GM18867 (cell line): ENCODE measurements around the gene HCK.
"Not testable (repeated sequence)": the region's sequence is repeated elsewhere in the genome, so short reads cannot be mapped to it uniquely, and the experiment has no call there.

Experiments used
- ATAC-seq: cut with Tn5 transposase; IDR thresholded peaks from one replicate; pipeline ENCODE4 v1.9.1; 2021; ENCODE audit warnings: mild to moderate bottlenecking, moderate library complexity; ENCODE audit not compliant: unreplicated experiment

HCK gene

DNA sequence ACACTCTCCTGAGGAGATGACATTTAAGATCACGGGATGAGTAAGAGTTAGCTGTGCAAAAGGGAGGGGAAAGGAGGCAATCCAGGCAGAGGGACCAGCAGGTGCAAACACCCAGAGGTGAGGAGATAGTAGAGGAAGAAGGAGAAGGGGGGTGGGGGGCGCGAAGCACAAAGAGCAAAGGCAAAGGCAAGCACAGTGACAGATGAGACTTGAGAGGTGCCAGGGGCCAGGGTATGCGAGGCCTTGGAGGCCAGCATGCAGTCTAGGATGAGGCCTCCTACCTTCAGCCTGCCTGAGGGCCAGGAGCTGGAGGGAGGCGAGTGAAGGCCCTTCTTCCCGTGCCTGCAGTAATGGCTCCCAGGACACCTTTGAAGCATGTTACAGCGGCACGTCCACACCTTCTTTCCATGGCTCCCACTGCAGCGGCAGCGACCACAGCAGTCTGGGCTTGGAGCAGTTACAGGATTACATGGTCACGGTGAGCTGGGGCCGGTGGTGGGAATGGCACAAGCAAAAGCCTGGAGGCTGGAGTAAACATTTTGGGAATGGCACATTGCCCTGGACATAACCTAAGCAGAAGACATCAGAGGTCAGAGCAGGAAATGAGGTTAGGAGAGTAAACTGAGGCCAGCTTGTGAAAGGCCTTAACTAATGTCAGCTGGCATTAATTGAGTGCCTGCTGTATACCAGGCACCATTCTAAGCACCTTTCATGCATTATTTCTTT, 23.2 kb upstream of the HCK start:
- no peak for ATAC-seq

DNA sequence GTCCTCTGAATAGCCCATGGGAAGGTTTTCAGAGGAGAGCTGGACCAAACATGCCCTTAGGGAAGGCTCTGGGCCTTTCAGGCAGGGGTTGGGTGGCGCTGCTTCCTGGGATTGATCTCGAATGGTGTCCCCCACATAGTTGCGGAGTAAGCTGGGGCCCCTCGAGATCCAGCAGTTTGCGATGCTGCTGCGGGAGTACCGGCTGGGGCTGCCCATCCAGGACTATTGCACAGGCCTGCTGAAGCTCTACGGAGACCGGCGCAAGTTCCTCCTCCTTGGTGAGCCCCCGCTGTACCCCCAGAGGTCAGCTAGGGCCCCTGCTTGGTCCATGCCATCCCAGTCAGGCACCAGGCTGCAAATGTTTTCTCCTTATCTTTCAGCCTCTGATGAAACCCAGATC, 22.5 kb upstream of the HCK start:
- ATAC-seq: no peak

DNA sequence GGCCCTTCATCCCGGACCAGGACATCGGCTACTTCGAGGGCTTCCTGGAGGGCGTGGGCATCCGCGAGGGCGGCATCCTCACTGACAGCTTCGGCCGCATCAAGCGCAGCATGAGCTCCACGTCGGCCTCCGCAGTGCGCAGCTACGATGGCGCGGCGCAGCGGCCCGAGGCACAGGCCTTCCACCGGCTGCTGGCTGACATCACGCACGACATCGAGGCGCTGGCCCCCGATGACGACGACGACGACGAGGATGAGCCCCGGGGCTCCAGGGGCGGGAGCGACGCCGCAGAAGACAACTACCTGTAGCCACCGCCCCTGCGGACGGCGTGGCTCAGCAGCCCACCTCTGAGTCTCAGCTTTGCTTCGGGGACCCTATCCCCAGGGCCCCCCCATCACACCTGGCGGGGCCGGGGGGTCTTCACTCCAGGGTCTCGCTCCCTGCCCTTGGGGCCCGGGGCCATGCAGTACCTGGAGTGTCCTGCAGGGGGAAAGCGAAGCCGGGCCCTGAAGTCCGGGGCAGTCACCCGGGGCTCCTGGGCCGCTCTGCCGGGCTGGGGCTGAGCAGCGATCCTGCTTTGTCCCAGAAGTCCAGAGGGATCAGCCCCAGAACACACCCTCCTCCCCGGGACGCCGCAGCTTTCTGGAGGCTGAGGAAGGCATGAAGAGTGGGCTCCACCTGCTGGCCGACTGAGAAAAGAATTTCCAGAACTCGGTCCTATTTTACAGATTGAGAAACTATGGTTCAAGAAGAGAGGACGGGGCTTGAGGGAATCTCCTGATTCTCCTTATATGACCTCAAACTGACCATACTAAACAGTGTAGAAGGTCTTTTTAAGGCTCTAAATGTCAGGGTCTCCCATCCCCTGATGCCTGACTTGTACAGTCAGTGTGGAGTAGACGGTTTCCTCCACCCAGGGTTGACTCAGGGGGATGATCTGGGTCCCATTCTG, 20.8 kb upstream of the HCK start:
- no peak for ATAC-seq

DNA sequence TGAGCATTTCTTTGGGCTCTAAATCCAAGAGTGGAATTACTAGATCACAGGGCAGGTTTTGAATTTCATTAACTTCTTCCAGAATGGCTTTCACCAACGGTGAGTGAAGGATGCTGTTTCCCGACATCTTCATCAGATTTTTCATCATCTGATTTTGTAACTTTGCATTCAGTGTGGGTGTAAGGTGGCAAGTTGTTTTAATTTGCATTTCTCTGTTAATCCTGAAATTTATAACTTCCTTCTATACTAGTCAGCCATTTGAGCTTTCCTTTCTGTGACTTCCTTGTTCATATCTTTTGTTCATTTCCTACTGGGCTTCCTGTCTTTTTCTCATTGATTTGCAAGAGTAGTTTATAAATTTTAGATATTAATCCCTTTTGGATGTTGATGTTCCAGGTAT, 18.7 kb upstream of the HCK start:
- no peak for ATAC-seq

DNA sequence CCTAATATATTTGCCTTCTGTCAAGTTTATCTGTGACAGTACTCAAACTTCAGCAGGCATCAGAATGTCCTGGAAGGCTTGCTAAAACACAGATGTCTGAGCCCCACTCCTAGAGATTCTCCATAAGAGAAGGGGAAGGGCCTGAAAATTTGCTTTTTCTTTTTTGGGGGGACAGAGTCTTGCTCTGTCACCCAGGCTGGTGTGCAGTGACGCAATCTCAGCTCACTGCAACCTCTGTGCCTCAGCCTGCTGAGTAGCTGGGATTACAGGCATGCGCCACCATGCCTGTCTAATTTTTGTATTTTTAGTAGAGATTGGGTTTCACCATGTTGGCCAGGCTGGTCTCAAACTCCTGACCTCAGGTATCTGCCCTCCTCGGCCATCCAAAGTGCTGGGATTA, 18.3 kb upstream of the HCK start:
- ATAC-seq: not testable (repeated sequence)

DNA sequence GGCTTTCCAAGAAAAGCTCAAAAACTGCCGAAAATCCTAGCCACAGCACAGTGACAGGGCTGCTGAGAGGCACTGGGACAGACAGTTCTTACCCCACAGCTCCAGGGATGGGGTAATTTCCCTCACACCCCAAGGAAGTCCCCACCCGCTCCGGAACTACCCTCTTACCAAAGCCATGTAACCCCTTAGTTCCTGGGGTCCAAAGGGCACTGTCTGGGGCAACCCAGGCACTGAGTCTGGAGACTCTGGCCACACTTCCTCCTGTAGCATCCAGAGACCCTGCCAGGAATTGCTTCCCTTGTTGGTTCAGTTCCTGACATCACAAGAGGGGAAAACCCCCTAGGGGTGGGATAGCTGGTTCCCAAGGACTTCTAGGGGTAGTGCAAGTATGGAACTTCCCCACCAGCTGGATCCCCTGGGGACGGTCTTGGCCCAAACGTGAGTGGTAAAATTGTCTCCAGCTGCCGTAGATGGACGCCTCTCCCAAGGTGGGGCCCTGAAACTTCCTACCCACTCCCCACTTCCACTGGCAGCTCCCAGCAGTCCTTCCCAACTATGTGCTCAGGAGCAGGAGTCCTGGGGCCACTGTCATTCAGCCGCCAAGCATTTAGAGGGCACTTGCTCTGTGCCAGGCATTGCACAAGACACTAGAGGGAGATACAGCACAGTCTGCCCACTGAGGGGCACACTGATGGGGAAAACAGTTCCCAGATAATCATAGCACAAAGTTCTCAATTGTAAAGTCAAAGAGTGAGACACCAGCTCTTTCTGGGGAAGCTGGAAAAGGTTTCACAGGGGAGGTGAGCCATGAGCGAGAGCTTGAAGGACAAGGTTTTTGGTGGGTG, 17.2 kb upstream of the HCK start:
- ATAC-seq: no peak

DNA sequence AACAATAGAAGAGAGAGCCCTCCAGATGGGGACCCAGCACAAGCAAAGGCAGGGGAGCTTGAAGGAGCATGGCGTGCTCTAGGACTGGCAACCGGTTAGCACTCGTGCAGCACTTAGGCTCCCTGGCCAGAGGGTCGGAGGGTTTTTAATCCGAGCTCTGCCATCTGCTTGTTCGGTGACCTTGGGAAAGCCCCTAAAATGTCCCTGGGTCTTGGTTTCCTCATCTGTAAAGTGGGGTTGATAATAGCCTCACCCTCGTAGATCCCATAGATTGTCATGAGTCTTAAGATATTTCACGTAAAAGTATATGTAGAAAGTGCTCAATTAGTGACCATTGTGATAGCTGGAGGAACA, 16.6 kb upstream of the HCK start:
- no peak for ATAC-seq

DNA sequence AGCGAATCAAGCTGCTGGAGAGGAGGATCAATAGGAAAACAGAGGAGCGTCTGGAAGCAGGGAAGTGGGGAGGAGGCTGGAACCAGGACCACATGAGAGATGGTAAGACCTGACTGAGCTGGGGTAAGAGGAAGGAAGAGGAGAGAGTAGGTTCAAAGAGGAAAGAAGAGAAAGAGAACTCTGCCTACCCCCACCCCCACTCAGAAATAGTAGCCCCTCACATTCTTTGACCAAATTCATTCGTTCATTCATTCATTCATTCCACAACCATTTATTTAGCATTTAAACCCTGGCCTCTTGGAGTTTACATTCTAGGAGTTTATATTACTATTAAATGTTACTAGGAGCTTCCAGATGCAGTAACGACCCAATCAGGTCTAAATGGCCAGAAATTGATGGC, 15.8 kb upstream of the HCK start:
- ATAC-seq: no peak

DNA sequence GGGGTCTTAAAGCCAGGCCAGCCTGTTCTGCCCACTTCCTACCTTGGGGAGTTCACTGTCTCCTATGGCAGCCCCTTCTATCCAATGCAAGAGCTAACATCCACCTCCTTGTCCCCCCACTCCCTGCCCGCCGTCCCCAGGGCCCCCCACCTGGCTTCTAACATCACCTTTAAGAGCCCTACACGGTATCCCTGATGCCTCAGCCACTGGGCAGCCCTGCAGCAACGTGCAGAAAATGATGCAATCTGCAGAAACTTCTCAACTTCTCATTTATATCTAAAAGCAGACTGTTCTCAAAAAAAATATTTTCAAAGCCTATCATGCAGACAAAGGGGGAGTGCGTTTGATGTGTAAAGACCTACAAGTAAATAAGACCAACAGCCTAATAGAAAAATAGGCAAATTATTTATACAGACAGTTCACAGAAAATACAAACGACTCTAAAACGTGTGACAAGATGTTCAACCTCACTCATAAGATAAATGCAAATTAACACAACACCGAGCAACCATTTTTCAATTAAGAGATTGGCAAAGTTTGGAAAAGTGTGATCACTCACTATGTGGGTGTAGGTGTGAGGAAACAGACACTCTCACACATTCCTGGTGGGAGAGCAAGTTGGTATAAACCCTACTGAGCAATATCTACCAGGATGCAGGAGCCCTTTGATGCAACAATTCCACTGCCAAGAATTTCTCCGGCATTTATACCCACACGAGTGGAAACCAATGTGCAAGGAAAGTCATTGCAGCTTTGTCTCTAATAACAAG, 15.1 kb upstream of the HCK start:
- ATAC-seq: no peak

DNA sequence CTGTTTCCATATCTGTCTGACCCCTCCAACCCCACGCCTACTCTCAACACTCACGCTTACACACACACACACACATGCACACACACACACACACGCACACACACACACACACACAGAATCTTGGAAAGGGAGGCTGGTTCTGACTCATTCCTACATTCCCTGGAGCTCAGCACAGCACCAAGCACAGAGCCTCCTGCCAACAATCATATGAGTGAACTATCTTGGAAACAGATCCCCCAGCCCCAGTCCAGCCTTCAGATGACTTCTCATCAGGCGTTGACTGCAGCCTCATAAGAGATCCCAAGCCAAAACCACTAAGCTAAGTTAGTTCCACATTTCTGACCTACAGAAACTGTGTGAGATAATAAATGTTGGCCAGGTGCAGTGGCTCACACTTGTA, 14.1 kb upstream of the HCK start:
- no peak for ATAC-seq

DNA sequence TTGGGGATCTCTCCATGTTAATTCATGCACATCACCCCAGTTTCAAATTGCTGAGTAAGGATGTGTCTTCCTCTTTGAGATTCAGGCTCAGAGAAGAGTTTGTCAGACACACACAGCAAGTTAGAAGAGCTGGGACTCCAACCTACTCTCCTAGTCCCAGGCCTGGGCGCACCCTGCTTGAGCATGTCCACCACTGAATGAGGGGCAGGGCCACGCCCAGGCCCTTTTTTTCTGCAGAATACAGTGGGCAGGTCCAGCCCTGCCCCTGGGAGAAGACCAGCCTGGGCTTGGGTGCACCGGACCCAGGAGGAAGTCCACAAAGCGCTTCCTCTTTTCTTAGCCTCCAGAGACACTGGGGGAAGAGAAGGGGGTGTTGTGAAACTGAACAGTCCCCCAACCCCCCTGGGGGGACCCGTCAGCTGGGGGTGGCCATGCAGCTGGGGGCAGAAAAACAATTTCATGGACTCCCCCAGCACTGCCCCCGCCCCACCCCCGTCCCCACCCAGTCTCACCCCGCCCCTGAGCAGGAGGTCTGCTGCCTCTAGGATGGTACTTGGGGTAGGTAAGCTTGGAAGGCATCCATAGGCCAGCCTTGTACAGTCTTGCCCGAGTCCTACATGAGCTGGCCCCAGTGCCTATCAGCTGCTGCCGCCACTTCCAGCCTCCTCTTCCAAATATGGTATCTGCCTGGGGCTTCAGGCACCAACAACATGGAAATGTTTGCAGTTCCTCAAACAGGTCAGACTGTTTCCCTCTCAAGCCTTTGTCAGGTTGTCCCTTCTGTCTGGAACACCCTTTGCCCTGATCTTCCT, 11.7 kb upstream of the HCK start:
- no peak for ATAC-seq

DNA sequence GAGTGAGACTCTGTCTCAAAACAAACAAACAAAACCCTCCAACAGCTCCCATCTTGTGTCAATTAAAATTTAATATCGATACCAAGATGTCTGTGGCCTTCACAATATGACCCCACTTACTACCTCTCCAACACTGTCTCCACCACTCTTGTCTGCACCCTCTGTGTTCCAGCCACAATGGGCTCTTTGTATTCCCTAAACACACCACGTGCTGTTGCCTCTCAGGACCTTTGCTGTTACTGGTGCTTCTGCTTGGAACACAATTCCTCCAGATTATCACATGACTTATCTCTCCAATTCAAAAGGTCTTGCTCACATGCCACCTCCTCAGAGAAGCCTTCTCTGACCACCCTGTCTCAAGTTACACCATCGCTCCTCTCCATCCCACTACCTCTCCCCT, 6.0 kb upstream of the HCK start:
- no peak for ATAC-seq

DNA sequence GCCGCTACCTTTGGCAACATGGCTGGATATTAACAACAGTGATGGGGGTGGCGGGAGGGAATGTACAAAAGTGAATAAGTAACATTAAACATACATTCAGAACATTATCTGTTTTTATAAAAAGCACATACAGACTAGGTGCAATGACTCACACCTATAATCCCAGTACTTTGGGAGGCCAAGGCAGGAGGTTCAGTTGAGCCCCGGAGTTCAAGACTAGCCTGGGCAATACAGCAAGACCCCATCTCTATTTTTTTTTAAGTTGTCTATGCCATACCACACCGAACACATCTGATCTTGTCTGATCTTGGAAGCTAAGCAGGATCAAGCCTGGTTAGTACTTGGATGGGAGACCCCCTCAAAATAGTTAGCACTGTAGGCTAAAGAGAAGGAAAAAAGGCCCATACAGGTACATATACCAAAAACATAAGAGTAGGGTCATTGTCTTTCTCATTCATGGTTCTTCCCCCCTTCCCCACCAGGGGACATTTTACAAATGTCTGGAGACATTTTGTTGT, 1.7 kb upstream of the HCK start:
- no peak for ATAC-seq

DNA sequence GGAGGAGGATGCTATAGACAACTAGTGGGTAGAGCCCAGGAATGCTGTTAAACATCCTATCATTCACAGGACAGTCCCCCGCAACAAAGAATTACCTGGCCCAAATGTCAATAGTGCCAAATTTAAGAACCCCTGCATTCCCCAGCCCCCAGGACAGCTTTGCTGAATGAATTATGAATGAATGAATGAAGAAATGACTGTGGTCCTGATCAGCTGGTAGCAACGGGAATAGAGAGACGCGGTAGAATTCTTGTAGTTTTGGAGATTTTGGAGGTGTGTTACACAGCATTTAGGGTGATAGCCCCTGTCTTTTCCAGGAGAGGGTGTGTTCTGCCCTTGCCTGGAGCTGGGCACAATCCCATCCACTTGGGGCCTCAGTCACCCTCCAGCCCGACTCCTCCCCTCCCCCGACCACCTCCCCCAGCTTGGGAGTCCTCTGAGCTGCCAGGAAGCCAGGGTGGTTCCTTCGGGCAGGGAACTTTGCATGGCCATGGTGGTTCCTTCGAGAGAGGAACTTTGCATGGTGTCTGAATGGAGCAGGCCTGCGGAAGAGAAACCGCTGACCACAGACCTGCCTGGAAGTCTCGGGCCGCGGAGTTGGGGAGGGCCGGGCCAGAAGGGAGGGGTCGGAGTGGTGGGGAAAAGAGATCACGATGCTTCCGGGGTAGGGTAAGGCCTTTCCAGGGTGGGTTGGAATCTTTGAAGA, 1.0 kb upstream of the HCK start:
- ATAC-seq: no peak

DNA sequence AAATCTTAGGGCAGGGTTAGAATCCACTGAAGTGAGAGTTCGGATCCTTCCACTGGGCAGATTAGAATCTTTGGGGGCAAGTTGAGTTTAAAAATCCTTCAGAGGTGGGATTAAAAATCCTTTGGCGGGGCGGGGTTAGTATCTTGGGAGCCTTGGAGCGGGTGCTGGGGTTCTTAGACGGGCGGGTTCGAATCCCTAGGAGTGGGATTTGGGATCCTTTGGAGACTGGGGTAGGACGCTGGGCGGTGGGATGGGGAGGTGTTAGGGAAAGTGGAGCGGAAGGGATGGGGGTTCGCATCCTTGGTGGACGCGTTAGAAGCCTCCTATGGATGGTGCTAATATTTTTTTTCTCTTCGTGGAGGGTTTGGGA, 337 bp upstream of the HCK start:
- no peak for ATAC-seq

DNA sequence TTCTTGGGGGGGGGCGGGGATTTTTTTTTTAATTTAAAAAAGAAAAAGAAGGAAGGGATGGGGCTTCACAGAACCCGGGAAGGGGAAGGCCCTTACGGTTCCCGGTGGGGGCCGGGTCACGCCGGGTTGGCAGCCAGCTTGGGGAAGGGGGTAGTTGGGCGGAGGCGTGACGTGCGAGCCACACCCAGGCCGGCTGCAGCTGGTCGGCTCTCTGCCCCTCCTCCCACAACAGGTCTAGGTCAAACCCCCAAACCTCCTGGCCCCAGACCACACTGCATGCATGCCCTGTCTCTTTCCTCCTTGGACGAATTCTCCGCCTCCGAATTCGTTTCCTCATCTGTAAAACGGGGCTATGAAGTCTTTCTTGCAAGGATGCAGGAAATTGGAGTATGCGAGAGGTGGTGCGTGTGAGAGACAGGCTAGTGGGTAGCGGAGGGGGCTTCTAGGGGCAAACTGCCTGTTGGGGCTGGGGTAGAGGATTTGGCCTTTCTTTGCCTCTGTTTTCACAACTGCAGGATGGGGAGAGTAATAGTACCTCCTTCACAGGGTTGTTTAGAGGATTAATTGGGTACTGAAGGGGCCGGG, 828 bp downstream of the HCK start:
- ATAC-seq: no peak

DNA sequence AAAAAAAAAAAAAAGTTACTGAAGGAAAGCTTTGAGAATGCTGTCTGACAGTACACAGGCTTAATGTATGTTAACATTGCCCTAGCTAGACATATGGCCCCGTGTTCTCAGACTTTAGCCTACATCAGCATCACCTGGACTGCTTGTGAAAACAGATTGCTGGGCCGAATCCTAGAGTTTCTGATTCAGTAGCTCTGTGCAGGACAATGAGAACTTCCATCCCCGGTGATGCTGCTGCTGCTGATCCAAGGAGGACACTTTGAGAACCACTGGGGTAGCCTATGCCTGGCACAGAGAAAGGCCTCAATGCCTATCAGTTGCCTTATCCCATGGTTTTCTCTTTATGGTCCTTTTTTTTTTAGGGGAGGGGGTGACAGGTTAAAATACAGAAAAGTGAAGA, 1.6 kb downstream of the HCK start:
- no peak for ATAC-seq

DNA sequence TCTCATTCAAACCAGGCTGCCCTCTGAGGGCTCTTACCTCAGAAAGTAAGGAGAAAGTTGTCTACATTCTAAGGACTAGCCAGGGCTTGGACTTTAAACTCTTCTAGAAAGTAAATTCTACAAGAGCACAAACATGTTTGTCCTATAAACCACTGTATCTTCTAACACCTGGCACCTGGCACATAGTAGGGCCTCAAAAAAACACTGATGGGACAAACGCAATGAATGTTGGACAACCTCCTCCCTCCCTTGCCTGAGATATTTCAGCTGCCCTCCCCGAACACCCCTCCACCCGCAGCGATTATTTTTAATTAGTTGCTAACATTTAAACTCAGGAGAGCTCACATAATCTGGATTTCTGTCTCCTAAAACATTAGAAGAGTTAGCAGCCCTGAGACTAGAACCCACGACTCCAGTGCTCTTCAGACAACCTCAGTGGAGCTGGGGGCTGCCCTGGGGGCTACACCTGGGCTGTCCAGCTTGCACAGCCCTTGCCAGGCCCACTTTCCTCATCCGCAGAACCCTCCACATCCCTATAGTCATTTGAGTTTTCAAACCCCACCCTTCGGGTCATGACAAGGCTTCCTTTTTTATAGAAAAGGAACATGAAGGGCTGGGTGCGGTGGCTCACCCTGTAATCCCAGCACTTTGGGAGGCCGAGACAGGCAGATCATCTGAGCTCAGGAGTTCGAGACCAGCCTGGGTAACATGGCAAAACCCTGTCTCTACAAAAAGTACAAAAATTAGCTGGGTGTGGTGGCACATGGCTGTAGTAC, 4.9 kb downstream of the HCK start:
- no peak for ATAC-seq
